ENCODE results near the gene TMEM94.
A peak's percentile ranks its signal among the peaks of the same experiment; 100 is the strongest.

Gene TMEM94

GRCh38 chr17:75524970-75525805 lies 68.8 kb downstream of the TMEM94 start, which contains the start of gene LLGL2 (continued):
- TF ChIP-seq EGR2 (tag by site-specific recombination; IDR thresholded peaks at IDR 0.05; ENCODE audit: low read depth): peak; percentile 36
- TF ChIP-seq ZNF660 (tag by site-specific recombination; IDR thresholded peaks at IDR 0.05): peak; percentile 55; the same call in 1 of the 2 replicates
- TF ChIP-seq ZNF114 (tag by site-specific recombination; IDR thresholded peaks at IDR 0.05): no peak
- TF ChIP-seq ZNF155 (tag by site-specific recombination; IDR thresholded peaks at IDR 0.05): no peak
- peak; percentile 64 for TF ChIP-seq KLF9 (tag by site-specific recombination; IDR thresholded peaks at IDR 0.05; ENCODE audit: low read depth)
- no peak for TF ChIP-seq PRDM2 (tag by site-specific recombination; IDR thresholded peaks at IDR 0.05; ENCODE audit: borderline replicate concordance)
- peak; percentile 78 for TF ChIP-seq SP2 (tag by site-specific recombination; IDR thresholded peaks at IDR 0.05)
- TF ChIP-seq ZFP41 (tag by site-specific recombination; IDR thresholded peaks at IDR 0.05; ENCODE audit: borderline replicate concordance): no peak
- no peak for TF ChIP-seq ZNF830 (tag by site-specific recombination; IDR thresholded peaks at IDR 0.05; ENCODE audit: low read depth)
- TF ChIP-seq TRIM28 (IDR thresholded peaks at IDR 0.05; ENCODE audit: borderline replicate concordance, low read length): no peak
- no peak for TF ChIP-seq ZNF121 (tag by site-specific recombination; IDR thresholded peaks at IDR 0.05)
- 0 out of 2 replicates have a peak, but pooled peaks have one; percentile 47 for TF ChIP-seq ZNF580 (tag by site-specific recombination; IDR thresholded peaks at IDR 0.05)
- no peak for TF ChIP-seq ZNF16 (tag by site-specific recombination; IDR thresholded peaks at IDR 0.05; ENCODE audit: low read depth)
- peak; percentile 30; the same call in 1 of the 2 replicates for TF ChIP-seq REPIN1 (tag by site-specific recombination; IDR thresholded peaks at IDR 0.05; ENCODE audit: low read depth)
- TF ChIP-seq ZNF292 (tag by site-specific recombination; IDR thresholded peaks at IDR 0.05; ENCODE audit: borderline replicate concordance, low read depth): no peak
- TF ChIP-seq HIC1 (tag by site-specific recombination; IDR thresholded peaks at IDR 0.05): peak; percentile 92
- TF ChIP-seq ZNF501 (tag by site-specific recombination; IDR thresholded peaks at IDR 0.05): peak; percentile 57
- TF ChIP-seq ZNF133 (tag by site-specific recombination; IDR thresholded peaks at IDR 0.05): no peak
- no peak for TF ChIP-seq ZNF433 (tag by site-specific recombination; IDR thresholded peaks at IDR 0.05; ENCODE audit: low read depth)
- TF ChIP-seq ZNF639 (tag by site-specific recombination; IDR thresholded peaks at IDR 0.05): no peak
- TF ChIP-seq KLF10 (tag by site-specific recombination; IDR thresholded peaks at IDR 0.05): peak; percentile 92
- TF ChIP-seq BCL11B (tag by site-specific recombination; IDR thresholded peaks at IDR 0.05; ENCODE audit: low read depth): no peak
- peak; percentile 76 for TF ChIP-seq ZNF366 (tag by site-specific recombination; conservative IDR thresholded peaks at IDR 0.05)
- TF ChIP-seq ATF2 (tag by site-specific recombination; IDR thresholded peaks at IDR 0.05; ENCODE audit: low read depth): no peak
- no peak for TF ChIP-seq ZNF658 (tag by site-specific recombination; IDR thresholded peaks at IDR 0.05)
- no peak for TF ChIP-seq ZNF37A (tag by site-specific recombination; IDR thresholded peaks at IDR 0.05)
- peak; percentile 77 for TF ChIP-seq ZNF24 (tag by site-specific recombination; IDR thresholded peaks at IDR 0.05)
- no peak for TF ChIP-seq ZNF140 (tag by site-specific recombination; IDR thresholded peaks at IDR 0.05)
